ENCODE data around the gene PIK3R1.

DNA sequence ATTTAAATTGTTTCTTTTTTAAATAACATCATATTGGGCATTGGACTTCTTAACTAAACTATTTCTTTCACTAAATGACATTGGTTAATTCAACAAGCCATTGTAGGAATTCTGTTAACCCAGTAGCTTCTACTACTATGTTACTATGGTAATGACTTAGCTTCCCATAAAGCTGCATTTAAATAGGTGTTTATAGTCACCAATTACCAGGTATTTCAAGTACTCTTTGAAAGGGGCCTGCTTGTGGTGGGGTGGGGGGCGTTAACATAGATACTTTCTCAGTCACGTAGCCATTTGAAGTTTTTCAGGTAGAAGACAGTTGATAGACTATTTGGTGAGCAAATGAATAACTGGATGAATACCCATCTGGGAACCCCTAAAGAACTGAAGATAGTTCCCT lies 34.0 kb downstream of the PIK3R1 start:
- no peak for TF ChIP-seq POLR2AphosphoS5 (IDR thresholded peaks at IDR 0.05)
- TF ChIP-seq POLR2A (IDR thresholded peaks at IDR 0.05), result no peak
- no peak for TF ChIP-seq CTCF (IDR thresholded peaks at IDR 0.05)
- no peak for TF ChIP-seq EP300 (IDR thresholded peaks at IDR 0.05)

All from stomach (tissue), 4 donors.